Left lung (tissue), 10 donors: ENCODE measurements around the gene SAG. TPM values are rescaled to one million over a fixed set of nuclear protein-coding genes. Genes with fewer than 3 reads are reported as not detected.

Source experiments
- ATAC-seq: fragments of 200-7000 bp; cut with Tn5 transposase; one replicate; pipeline ENCODE4 v1.9.1; 2020; ENCODE audit warnings: moderate library complexity
- DNase-seq, 4 donors: peaks; one replicate each; pipeline ENCODE4 v3.0.0-alpha.2; 2013 to 2020
- H3K27ac ChIP-seq, 2 donors: fragments of 200-600 bp; sonication (generic) in 1 of 2; one replicate each; pipeline versions ENCODE4 v1.5.0 to v1.8.0; 2020 to 2021
- H3K27me3 ChIP-seq, 2 donors: fragments of 200-600 bp; sonication (generic) in 1 of 2; one replicate each; pipeline versions ENCODE4 v1.5.0 to v1.8.0; 2020 to 2021
- H3K36me3 ChIP-seq, 2 donors: fragments of 200-600 bp; sonication (generic) in 1 of 2; one replicate each; pipeline versions ENCODE4 v1.5.0 to v1.8.0; 2020 to 2021
- H3K4me1 ChIP-seq, 2 donors: fragments of 200-600 bp; one replicate each; pipeline ENCODE4 v1.8.0; 2021
- H3K4me3 ChIP-seq, 2 donors: fragments of 200-600 bp; sonication (generic) in 1 of 2; one replicate each; pipeline versions ENCODE4 v1.5.0 to v1.8.0; 2020 to 2021; ENCODE audit warnings: mild to moderate bottlenecking in 1 of 2
- H3K9me3 ChIP-seq, 2 donors: fragments of 200-600 bp; sonication (generic) in 1 of 2; one replicate each; pipeline versions ENCODE4 v1.5.0 to v1.8.0; 2020 to 2021
- intact Hi-C, 2 donors: fragments of 100-400 bp; cut with DNase I; formaldehyde crosslinking; loops; one replicate each; pipeline versions ENCODE4 v1.11.2 to v1.14.2; 2022
- polyA plus RNA-seq, 6 donors: library from polyadenylated mRNA; unstranded; fragments of 120-200 nt; gene quantifications; one replicate each; pipeline ENCODE4 v1.2.1, GENCODE V29; 2013; ENCODE audit not compliant: insufficient read length in 6 of 6
- total RNA-seq, 2 donors: library from RNA; stranded (reverse); fragmentation: NEBNext Ultra II Directional; extraction: Animal tissue kit (Norgen Biotek cat#: 25700); gene quantifications; one replicate each; pipeline ENCODE4 v1.2.1, GENCODE V29; 2021
- TF ChIP-seq, protein P1 (sequence below), 2 donors: fragments of 200-600 bp; sonication (generic) in 1 of 2; IDR thresholded peaks; one replicate each; pipeline versions ENCODE4 v1.5.0 to v1.8.0; 2021; ENCODE audit warnings: antibody characterized with exemption in 2 of 2
- donor health status: DM: no; HTN: yes; CAD: no.
- donor health status: DM: no; HTN: no; CAD: no.

The SAG gene
- total and polyA plus RNA-seq, 8 donors, result 0.08 to 0.24 (median 0.19) TPM; not detected in 2

DNA sequence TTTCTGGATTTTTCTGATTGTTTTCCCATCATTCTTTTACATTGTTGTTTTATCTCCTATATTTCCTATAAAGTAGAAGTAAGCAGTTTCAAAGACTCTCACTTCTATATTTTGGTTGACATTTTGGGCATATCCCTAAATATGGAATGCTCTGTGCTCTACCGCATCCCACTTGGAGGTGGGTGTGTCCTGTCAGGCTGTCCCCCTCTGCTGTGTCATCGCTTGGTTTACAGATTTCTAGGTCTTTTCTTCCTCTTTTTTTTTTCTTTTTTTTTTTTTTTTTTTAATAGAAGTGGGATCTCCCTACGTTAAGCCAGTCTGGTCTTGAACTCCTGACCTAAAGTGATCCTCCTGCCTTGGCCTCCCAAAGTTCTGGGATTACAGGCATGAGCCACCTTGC lies 60.0 kb downstream of the SAG start:
- no peak for ATAC-seq
- TF ChIP-seq, protein P1, sequence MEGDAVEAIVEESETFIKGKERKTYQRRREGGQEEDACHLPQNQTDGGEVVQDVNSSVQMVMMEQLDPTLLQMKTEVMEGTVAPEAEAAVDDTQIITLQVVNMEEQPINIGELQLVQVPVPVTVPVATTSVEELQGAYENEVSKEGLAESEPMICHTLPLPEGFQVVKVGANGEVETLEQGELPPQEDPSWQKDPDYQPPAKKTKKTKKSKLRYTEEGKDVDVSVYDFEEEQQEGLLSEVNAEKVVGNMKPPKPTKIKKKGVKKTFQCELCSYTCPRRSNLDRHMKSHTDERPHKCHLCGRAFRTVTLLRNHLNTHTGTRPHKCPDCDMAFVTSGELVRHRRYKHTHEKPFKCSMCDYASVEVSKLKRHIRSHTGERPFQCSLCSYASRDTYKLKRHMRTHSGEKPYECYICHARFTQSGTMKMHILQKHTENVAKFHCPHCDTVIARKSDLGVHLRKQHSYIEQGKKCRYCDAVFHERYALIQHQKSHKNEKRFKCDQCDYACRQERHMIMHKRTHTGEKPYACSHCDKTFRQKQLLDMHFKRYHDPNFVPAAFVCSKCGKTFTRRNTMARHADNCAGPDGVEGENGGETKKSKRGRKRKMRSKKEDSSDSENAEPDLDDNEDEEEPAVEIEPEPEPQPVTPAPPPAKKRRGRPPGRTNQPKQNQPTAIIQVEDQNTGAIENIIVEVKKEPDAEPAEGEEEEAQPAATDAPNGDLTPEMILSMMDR (IDR thresholded peaks at IDR 0.05), result no peak
- intact Hi-C loops, result no loop called here

GRCh38 chr2:233368756-233369155 lies 61.1 kb downstream of the SAG start:
- intact Hi-C loops, result no loop called here
- H3K4me3 ChIP-seq, result no peak overlapping the region
- no peak overlapping the region for H3K27ac ChIP-seq
- no peaks in the 10 kb centered on the region for H3K9me3 ChIP-seq
- DNase-seq (no peak), ATAC-seq (peak; percentile 62)
- H3K36me3 ChIP-seq, result peaks cover 0 to 17% of the 10 kb centered on the region in 2 donors
- TF ChIP-seq, protein P1 (IDR thresholded peaks at IDR 0.05), result no peak
- no peaks in the 10 kb centered on the region for H3K27me3 ChIP-seq
- H3K4me1 ChIP-seq, result peaks cover 0 to 41% of the 10 kb centered on the region in 2 donors

More for the DNA sequence above, 60.0 kb downstream of the SAG start:
- Histone ChIP-seq H3K36me3 (peaks cover 0 to 12% of the 10 kb centered on the region in 2 donors), H3K27me3 (no peaks in the 10 kb centered on the region), H3K27ac (no peak overlapping the region), H3K4me3 (no peak overlapping the region), H3K9me3 (no peaks in the 10 kb centered on the region), H3K4me1 (peaks cover 0 to 41% of the 10 kb centered on the region in 2 donors)
- no peak for DNase-seq

GRCh38 chr2:233369462-233369861 lies 61.8 kb downstream of the SAG start:
- TF ChIP-seq, protein P1 (IDR thresholded peaks at IDR 0.05), result no peak
- no peak for ATAC-seq

DNA sequence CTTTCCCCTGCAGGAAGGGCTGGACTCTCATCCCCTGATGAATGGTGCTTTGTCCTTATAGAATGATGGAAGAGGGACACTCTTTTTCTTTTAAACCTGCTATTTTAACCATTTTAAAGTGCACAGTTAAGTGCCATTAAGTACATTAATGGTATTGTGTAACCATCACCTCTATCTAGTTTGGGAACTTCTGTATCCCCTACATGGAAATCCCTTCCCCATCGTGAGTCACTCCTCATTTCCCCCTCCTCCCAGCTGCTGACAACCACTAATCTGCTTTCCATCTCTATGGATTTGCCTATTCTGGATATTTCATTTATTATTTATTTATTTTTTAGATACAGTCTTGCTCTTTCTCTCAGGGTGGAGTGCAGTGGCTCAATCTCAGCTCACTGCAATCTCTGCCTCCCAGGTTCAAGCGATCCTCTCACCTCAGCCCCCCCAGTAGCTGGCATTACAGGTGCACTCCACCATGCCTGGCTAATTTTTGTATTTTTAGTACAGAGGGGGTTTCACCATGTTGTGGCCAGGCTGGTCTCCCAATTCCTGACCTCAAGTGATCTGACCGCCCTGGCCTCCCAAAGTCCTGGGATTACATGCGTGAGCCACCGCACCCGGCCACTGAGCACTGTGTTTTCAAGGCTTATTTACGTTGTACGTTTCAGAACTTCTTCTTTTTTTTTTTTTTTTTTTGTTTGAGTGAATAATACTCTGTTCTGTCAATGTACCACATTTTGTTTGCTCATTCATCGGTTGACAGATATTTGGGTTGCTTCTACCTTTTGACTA lies 62.5 kb downstream of the SAG start:
- Histone ChIP-seq H3K4me1 (peaks cover 0 to 46% of the 10 kb centered on the region in 2 donors), H3K4me3 (no peak overlapping the region), H3K27ac (no peak overlapping the region), H3K36me3 (peaks cover 0 to 16% of the 10 kb centered on the region in 2 donors), H3K9me3 (no peaks in the 10 kb centered on the region), H3K27me3 (no peaks in the 10 kb centered on the region)
- ATAC-seq, result peak; percentile 31
- DNase-seq, result no peak
- intact Hi-C loops, result no loop called here
- TF ChIP-seq, protein P1 (IDR thresholded peaks at IDR 0.05), result no peak

More at GRCh38 chr2:233369462-233369861, 61.8 kb downstream of the SAG start:
- Histone ChIP-seq H3K36me3 (peaks cover 0 to 16% of the 10 kb centered on the region in 2 donors), H3K4me1 (peaks cover 0 to 41% of the 10 kb centered on the region in 2 donors), H3K27me3 (no peaks in the 10 kb centered on the region), H3K4me3 (no peak overlapping the region), H3K9me3 (no peaks in the 10 kb centered on the region), H3K27ac (no peak overlapping the region)
- intact Hi-C loops, result no loop called here
- no peak for DNase-seq

- Histone ChIP-seq H3K4me3 (no peak overlapping the region), H3K9me3 (no peaks in the 10 kb centered on the region), H3K27ac (no peak overlapping the region), H3K36me3 (peaks cover 0 to 20% of the 10 kb centered on the region in 2 donors), H3K4me1 (peaks cover 0 to 60% of the 10 kb centered on the region in 2 donors), H3K27me3 (no peaks in the 10 kb centered on the region)
- intact Hi-C loops, result no loop called here
- DNase-seq (no peak), ATAC-seq (no peak)
- TF ChIP-seq, protein P1 (IDR thresholded peaks at IDR 0.05), result no peak
These were observed 64.0 kb downstream of the SAG start for GRCh38 chr2:233371641-233372040.
